HG02840 (cell line): ENCODE results near the gene JARID2.

ENCODE experiments used
- ATAC-seq: cut with Tn5 transposase; IDR thresholded peaks from one replicate; pipeline ENCODE4 v1.9.1; 2021; ENCODE audit warnings: mild to moderate bottlenecking, moderate library complexity, moderate number of reproducible peaks; ENCODE audit not compliant: unreplicated experiment, low FRiP score

Gene JARID2

DNA sequence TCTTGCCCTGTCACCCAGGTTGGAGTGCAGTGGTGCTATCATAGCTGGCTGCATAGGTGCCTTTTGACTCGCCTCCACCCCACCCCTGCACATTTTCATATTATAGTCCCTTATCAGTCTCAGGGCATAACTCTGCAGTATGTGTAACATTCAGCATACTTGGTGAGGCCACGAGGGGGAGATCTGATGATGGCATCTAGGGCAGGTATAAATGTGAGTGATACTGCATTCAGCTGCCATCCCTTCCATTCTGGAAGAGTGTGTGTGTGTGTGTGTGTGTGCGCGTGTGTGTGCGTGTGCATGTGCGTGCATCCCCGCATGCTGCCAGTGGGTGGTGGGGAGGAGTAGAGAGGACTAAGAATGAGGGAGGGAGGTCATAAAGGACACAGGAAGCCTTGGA is 81.4 kb downstream of the JARID2 start:
- no peak for ATAC-seq

DNA sequence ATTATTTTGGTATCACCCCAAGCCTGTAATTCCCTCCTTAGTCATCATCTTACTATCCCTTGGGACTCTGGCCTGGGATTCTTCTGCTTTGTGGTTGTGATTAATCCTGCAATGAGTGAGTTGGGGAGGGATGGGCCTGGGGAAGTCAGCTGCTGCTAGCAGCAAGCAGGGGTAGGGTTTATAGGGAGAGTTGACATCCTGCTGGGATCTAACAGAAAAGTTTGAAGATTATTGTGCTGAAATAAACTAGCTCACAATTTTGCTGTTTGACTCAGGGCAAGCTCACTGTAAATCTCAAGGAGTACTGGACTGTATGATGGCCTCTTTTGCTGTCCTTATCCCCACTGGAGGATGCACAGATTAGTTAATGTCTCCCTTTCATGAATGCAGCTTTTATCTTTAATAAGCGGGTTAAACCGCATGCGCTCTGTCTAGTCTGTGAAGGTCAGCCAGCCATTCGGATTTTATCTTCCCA is 83.4 kb downstream of the JARID2 start:
- ATAC-seq, result no peak

DNA sequence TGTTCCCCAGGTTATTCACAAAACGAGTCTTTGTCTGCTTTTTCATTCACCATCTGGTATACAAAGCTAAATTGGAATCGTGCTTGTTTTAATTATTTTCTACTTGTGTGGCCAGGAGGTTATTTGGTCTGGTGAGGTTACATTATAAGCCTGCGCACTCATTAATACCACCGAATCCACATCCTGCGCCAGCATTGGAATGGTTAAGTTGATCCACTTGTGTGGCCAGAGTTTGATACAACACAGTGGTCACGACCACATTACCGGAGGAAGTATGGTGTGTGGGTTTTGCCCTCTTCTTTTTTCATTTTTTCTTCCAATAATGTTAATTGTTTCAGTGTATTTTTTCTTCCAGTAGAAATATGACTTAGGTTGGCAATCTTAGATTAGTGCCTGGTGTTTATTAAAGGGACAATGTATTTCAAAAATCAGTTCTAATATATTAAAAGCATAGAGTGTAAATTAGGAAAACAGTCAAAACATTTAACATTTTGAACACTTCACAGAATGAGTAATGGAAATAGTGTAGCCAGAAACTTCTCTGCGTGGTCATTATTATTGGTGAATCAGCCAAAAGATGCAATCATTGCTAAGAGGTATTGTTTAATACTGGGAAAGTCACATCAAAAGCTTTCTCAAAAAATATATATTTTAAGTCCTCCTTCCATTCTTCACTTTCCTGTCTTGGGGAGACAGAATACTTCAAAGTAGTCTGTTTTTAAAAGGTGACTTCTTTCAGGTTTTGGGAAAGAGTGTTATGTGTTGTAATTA is 84.5 kb downstream of the JARID2 start:
- no peak for ATAC-seq

DNA sequence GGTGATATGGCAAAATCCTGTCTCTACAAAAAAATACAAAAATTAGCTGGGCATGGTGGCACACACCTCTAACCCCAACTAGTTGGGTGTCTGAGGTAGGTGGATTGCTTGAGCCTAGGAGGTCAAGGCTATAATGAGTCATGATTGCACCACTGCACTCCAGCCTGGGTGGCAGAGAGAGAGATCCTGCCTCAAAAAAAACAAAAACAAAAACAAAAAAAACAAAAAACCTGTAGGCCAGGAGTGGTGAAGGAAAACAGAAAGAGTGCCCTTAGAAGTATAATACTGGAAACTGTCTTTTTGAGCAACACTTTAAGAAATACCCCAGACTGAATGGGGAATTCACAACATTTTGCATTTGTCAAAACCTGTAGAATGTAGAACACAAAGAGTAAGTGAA is 85.3 kb downstream of the JARID2 start:
- ATAC-seq, result no peak

DNA sequence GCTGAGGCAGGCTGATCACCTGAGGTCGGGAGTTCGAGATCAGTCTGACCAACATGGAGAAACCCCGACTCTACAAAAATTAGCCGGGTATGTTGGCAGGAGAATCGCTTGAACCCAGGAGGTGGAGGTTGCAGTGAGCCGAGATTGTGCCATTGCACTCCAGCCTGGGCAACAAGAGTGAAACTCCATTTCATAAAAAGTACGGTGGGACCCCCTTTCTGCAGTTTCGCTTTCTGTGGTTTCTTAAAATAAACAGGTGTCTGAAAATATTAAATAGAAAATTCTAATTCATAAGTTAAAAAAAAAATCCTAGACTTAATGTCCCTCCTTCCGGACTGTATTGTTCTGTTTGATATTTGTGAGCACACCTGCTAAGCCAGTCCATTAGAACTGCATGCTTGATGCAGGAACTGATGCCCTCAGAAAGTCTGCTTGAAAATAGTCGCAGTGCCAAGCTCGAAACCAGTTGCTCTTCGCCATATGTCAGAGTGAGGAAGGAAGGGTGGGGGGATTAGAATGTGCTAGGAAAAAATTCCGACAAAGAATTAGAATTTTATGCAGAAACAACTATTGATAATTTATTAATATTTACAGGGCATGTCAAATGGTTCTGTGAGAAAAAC is 85.9 kb downstream of the JARID2 start:
- no peak for ATAC-seq

DNA sequence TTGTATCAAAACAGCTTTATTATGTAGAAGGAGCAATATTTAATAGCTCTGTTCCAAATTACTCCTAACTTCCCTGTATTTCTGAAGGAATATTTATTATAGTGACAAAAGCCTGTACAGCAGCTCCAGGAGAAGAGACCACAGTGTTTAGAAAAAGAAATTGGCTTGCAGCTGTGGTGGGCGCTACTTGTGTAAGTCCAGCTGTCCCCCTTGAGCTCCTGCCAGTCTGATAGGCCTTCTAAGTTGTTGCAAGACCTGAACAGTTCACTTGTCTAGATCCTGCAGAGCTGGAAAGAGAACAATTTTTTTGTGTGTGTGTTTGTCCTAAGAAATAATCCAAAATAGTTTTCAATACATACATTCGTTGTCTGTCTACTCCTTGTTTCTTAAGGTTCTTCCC is 86.6 kb downstream of the JARID2 start:
- no peak for ATAC-seq

- ATAC-seq, result no peak
Measured at GRCh38 chr6:15335385-15335784, 89.5 kb downstream of the JARID2 start.

DNA sequence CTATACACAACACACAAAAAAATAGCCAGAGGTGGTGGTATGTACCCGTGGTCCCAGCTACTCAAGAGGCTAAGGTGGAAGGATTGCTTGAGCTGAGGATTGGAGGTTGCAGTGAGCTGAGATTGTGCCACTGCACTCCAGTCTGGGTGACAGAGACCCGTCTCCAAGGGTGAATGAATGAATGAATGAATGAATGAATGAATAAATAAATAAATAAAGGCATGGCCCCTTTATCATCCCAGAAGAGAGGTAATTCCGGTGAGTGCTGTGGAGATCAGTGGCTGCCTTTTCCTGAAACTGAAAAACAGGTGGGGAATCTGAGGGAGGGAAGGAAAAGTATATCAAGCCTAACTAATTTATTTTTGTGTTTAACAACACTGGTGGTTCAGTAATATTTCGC is 90.0 kb downstream of the JARID2 start:
- ATAC-seq, result no peak

GRCh38 chr6:15336900-15337560 is 91.2 kb downstream of the JARID2 start:
- no peak for ATAC-seq

GRCh38 chr6:15337582-15337981 is 91.7 kb downstream of the JARID2 start:
- ATAC-seq, result no peak

- no peak for ATAC-seq
Measured at GRCh38 chr6:15338476-15338875, 92.6 kb downstream of the JARID2 start.

- no peak for ATAC-seq
Measured at GRCh38 chr6:15339081-15339480, 93.2 kb downstream of the JARID2 start.

GRCh38 chr6:15340105-15340601 is 94.3 kb downstream of the JARID2 start:
- ATAC-seq, result no peak

DNA sequence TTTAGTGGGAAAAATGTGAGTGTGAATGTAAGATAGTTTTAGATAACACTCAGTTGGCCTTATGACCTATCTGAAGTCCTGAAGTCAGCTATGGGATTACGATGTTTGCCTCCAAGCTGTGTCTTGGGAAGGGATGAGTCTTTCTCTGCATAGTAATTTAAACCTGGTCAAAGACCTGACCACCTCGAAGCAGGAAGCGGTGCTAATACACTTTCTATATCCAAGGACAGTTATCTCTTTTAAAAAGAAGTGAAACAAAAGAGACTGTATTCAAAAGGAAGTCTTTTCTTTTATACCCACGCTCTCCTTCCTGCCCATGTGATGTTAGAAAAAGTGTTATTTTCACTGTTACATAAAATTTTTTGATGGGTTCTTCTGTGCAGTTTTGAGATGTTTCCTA is 94.9 kb downstream of the JARID2 start:
- ATAC-seq, result no peak

- no peak for ATAC-seq
Measured at GRCh38 chr6:15341311-15342001, 95.6 kb downstream of the JARID2 start.

- no peak for ATAC-seq
Measured at GRCh38 chr6:15342114-15342513, 96.2 kb downstream of the JARID2 start.

GRCh38 chr6:15343490-15344191 is 97.8 kb downstream of the JARID2 start:
- ATAC-seq, result no peak

GRCh38 chr6:15344192-15344519 is 98.3 kb downstream of the JARID2 start:
- no peak for ATAC-seq

DNA sequence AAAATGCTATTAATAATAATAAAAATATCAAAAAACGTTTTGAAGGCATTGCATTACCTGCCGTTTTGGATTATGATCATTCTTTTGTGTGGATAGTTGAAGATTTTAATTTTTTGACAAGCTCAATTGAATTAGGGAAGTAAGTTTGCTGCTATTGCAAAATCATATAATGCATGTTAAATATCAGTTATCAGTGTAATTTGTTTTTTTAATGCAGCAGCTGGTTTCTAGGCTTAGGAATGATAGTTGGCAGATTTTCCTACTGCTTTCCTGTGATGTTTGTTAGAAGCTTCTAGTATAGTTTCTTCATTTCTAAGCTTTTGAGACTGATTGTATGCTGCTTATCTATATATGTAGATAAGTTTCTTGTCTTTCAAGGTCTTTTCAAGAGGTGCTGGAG is 99.0 kb downstream of the JARID2 start:
- ATAC-seq, result no peak

- no peak for ATAC-seq
Measured at GRCh38 chr6:15346315-15346714, 100.4 kb downstream of the JARID2 start.
